IMR-90 (cell line): ENCODE data around the gene RBM15B. TPM values are rescaled to one million over a fixed set of nuclear protein-coding genes. Genes with fewer than 3 reads are reported as not detected.
A peak's percentile ranks its signal among the peaks of the same experiment; 100 is the strongest.

ENCODE experiments used
- ATAC-seq: fragments of 200-7000 bp; cut with Tn5 transposase; 2 replicates; pipeline ENCODE4 v1.9.1; 2020; ENCODE audit warnings: low read depth, mild to moderate bottlenecking, moderate library complexity
- BruUV-seq: library from RNA; stranded (reverse); fragments of 400-500 nt; replicated peaks from 2 replicates; lab custom pipeline; 2021; lab: Mats Ljungman, UMichigan
- CTCF ChIA-PET: fragments of 300-600 bp; formaldehyde crosslinking; extraction: SDS; loops from one replicate; lab custom pipeline; 2021; ENCODE audit warnings: antibody characterized with exemption; lab: Yijun Ruan, JAX
- POLR2A ChIA-PET: fragments of 300-600 bp; sonication (Branson Sonifier 250); formaldehyde crosslinking; loops from one replicate; lab custom pipeline; 2022; ENCODE audit warnings: antibody characterized with exemption; ENCODE audit not compliant: unreplicated experiment; lab: Charles Lee
- DNase-seq: peaks from one replicate; pipeline ENCODE4 v3.0.0; 2013
- H2AFZ ChIP-seq: replicated peaks from 2 replicates; pipeline ENCODE3; 2013; ENCODE audit warnings: low read length, mild to moderate bottlenecking; ENCODE audit not compliant: poor library complexity
- H2AK5ac ChIP-seq: 2 replicates; pipeline ENCODE4 v1.6.1; 2013; ENCODE audit warnings: low read depth, low read length, inconsistent platforms
- H2AK9ac ChIP-seq: replicated peaks from 2 replicates; pipeline ENCODE3; 2013; ENCODE audit warnings: mild to moderate bottlenecking, low read depth, low read length, moderate library complexity; ENCODE audit not compliant: poor library complexity
- H2BK120ac ChIP-seq: 2 replicates; pipeline ENCODE4 v1.6.1; 2013; ENCODE audit warnings: low read depth, low read length, inconsistent platforms
- H2BK15ac ChIP-seq: 3 replicates; pipeline ENCODE4 v1.6.1; 2013; ENCODE audit warnings: low read depth, low read length, inconsistent platforms
- H2BK20ac ChIP-seq: 2 replicates; pipeline ENCODE4 v1.6.1; 2013; ENCODE audit warnings: low read depth, mild to moderate bottlenecking, inconsistent platforms, low read length, moderate library complexity
- H2BK5ac ChIP-seq: 2 replicates; pipeline ENCODE4 v1.6.1; 2013; ENCODE audit warnings: mild to moderate bottlenecking, low read depth, low read length, inconsistent platforms; ENCODE audit not compliant: poor library complexity, severe bottlenecking
- H3K14ac ChIP-seq: replicated peaks from 2 replicates; pipeline ENCODE4 v1.6.1; 2013; ENCODE audit warnings: low read depth, low read length, inconsistent platforms
- H3K18ac ChIP-seq: 2 replicates; pipeline ENCODE4 v1.6.1; 2013; ENCODE audit warnings: low read depth, low read length, control low read depth
- H3K23ac ChIP-seq: 2 replicates; pipeline ENCODE4 v1.6.1; 2013; ENCODE audit warnings: low read depth, low read length, inconsistent platforms
- H3K27ac ChIP-seq: 2 replicates; pipeline ENCODE4 v1.5.1; 2013; ENCODE audit warnings: mild to moderate bottlenecking, control low read depth, low read length; ENCODE audit not compliant: insufficient read depth
- H3K27me3 ChIP-seq: 2 replicates; pipeline ENCODE4 v1.6.1; 2013; ENCODE audit warnings: low read length; ENCODE audit not compliant: control insufficient read depth, insufficient read depth
- H3K36me3 ChIP-seq: 2 replicates; pipeline ENCODE4 v1.6.1; 2013; ENCODE audit warnings: low read length, mixed read lengths; ENCODE audit not compliant: control insufficient read depth, insufficient read depth
- H3K4ac ChIP-seq: 2 replicates; pipeline ENCODE4 v1.6.1; 2013; ENCODE audit warnings: low read depth, low read length, inconsistent platforms
- H3K4me1 ChIP-seq: 2 replicates; pipeline ENCODE4 v1.6.1; 2013; ENCODE audit warnings: low read length, mixed read lengths; ENCODE audit not compliant: control insufficient read depth, insufficient read depth
- H3K4me2 ChIP-seq: 2 replicates; pipeline ENCODE4 v1.6.1; 2013; ENCODE audit warnings: low read depth, mild to moderate bottlenecking, control low read depth, low read length, moderate library complexity
- H3K4me3 ChIP-seq: 2 replicates; pipeline ENCODE4 v1.5.1; 2013; ENCODE audit warnings: low read depth, mild to moderate bottlenecking, control low read depth, low read length, moderate library complexity; ENCODE audit not compliant: insufficient read depth
- H3K56ac ChIP-seq: 2 replicates; pipeline ENCODE4 v1.6.1; 2013; ENCODE audit warnings: low read length, inconsistent platforms; ENCODE audit not compliant: insufficient read depth; ENCODE audit errors: extremely low read depth
- H3K79me1 ChIP-seq, 2 experiments: 2 replicates each; pipeline ENCODE4 v1.6.1; 2013; ENCODE audit warnings: low read length in 2 of 2, inconsistent platforms in 1 of 2, low read depth in 1 of 2
- H3K9ac ChIP-seq: 2 replicates; pipeline ENCODE4 v1.6.1; 2013; ENCODE audit warnings: low read depth, low read length, control low read depth
- H3K9me1 ChIP-seq: 2 replicates; pipeline ENCODE4 v1.6.1; 2013; ENCODE audit warnings: low read length, inconsistent platforms; ENCODE audit not compliant: insufficient read depth
- H3K9me3 ChIP-seq: 2 replicates; pipeline ENCODE4 v1.6.1; 2013; ENCODE audit warnings: low read length; ENCODE audit not compliant: control insufficient read depth, insufficient read depth
- H4K20me1 ChIP-seq: 2 replicates; pipeline ENCODE4 v1.6.1; 2013; ENCODE audit warnings: low read length, inconsistent platforms; ENCODE audit not compliant: insufficient read depth
- H4K5ac ChIP-seq: 2 replicates; pipeline ENCODE4 v1.6.1; 2013; ENCODE audit warnings: mild to moderate bottlenecking, low read depth, low read length, control low read depth
- H4K8ac ChIP-seq, 2 experiments: 2 replicates each; pipeline ENCODE4 v1.6.1; 2013; ENCODE audit warnings: low read depth in 2 of 2, low read length in 2 of 2, control low read depth in 1 of 2, inconsistent platforms in 1 of 2
- H4K91ac ChIP-seq: 2 replicates; pipeline ENCODE4 v1.6.1; 2013; ENCODE audit warnings: low read depth, low read length, inconsistent platforms; ENCODE audit not compliant: insufficient read depth
- CEBPB ChIP-seq: IDR thresholded peaks from 2 replicates; pipeline ENCODE4 v1.6.1; 2012; ENCODE audit warnings: low read depth, low read length, improper control_type of control experiment
- CHD1 ChIP-seq: IDR thresholded peaks from 2 replicates; pipeline ENCODE4 v1.6.1; 2012; ENCODE audit warnings: low read depth, low read length, improper control_type of control experiment
- CTCF ChIP-seq: conservative IDR thresholded peaks from 2 replicates; pipeline ENCODE4 v1.5.1; 2012; ENCODE audit warnings: mild to moderate bottlenecking, low read depth, low read length, improper control_type of control experiment
- ELK1 ChIP-seq: fragments of 150-350 bp; IDR thresholded peaks from 2 replicates; pipeline ENCODE4 v1.6.1; 2016; ENCODE audit warnings: low read depth, mild to moderate bottlenecking, low read length, moderate library complexity, borderline replicate concordance
- FOS ChIP-seq: fragments of 150-350 bp; IDR thresholded peaks from 2 replicates; pipeline ENCODE4 v1.6.1; 2016; ENCODE audit warnings: low read depth, low read length
- MAFK ChIP-seq: IDR thresholded peaks from 2 replicates; pipeline ENCODE4 v1.6.1; 2012; ENCODE audit warnings: low read depth, low read length, improper control_type of control experiment
- MAZ ChIP-seq: IDR thresholded peaks from 2 replicates; pipeline ENCODE4 v1.6.1; 2012; ENCODE audit warnings: low read depth, mild to moderate bottlenecking, low read length, improper control_type of control experiment, moderate library complexity, borderline replicate concordance
- MXI1 ChIP-seq: IDR thresholded peaks from 2 replicates; pipeline ENCODE4 v1.6.1; 2012; ENCODE audit warnings: low read depth, mild to moderate bottlenecking, low read length, moderate library complexity, borderline replicate concordance
- NFE2L2 ChIP-seq: fragments of 150-350 bp; IDR thresholded peaks from 2 replicates; pipeline ENCODE4 v1.6.1; 2016; ENCODE audit warnings: low read depth, mild to moderate bottlenecking, low read length
- POLR2A ChIP-seq: IDR thresholded peaks from 2 replicates; pipeline ENCODE4 v1.6.1; 2012; ENCODE audit warnings: mild to moderate bottlenecking, low read depth, low read length
- RAD21 ChIP-seq: IDR thresholded peaks from 2 replicates; pipeline ENCODE4 v1.6.1; 2012; ENCODE audit warnings: low read length, improper control_type of control experiment
- RCOR1 ChIP-seq: IDR thresholded peaks from 2 replicates; pipeline ENCODE4 v1.6.1; 2012; ENCODE audit warnings: mild to moderate bottlenecking, low read length, improper control_type of control experiment; ENCODE audit not compliant: insufficient replicate concordance
- RFX5 ChIP-seq: IDR thresholded peaks from 2 replicates; pipeline ENCODE4 v1.8.0; 2012; ENCODE audit warnings: low read depth, mild to moderate bottlenecking, low read length, moderate library complexity
- SMC3 ChIP-seq: fragments of 150-350 bp; IDR thresholded peaks from 2 replicates; pipeline ENCODE4 v1.6.1; 2016; ENCODE audit warnings: low read depth, mild to moderate bottlenecking, antibody characterized with exemption, low read length, moderate library complexity
- USF2 ChIP-seq: fragments of 150-350 bp; IDR thresholded peaks from 2 replicates; pipeline ENCODE4 v1.6.1; 2017; ENCODE audit warnings: mild to moderate bottlenecking, antibody characterized with exemption, low read length, low read depth
- WGBS, 2 experiments: methylation state at CpG; one replicate each; pipeline versions ENCODE4 v1.1.5 to v1.1.7; 2013; ENCODE audit warnings: missing lambda C conversion rate in 2 of 2; ENCODE audit not compliant: insufficient read length in 1 of 2; ENCODE audit errors: extremely low coverage in 2 of 2; 5-methylcytosine and 5-hydroxymethylcytosine counted together
- dilution Hi-C: fragments of 300-500 bp; cut with HindIII; formaldehyde crosslinking; loops from one replicate; pipeline ENCODE4 v1.14.3; 2018; ENCODE audit warnings: low sequenced_read_pairs; ENCODE audit not compliant: unreplicated experiment
- in situ Hi-C: fragments of 300-500 bp; cut with MboI; formaldehyde crosslinking; loops from 3 replicates; pipeline ENCODE4 v1.14.3; 2019; ENCODE audit warnings: low sequenced_read_pairs, inconsistent platforms, mixed read lengths
- intact Hi-C: fragments of 100-400 bp; cut with micrococcal nuclease; formaldehyde crosslinking; loops from 2 replicates; pipeline ENCODE4 v1.10.0; 2022
- polyA plus RNA-seq, 3 experiments: library from polyadenylated mRNA; depleted of rRNA; stranded (reverse); fragments of >200 nt; gene quantifications; 2 replicates each; pipeline ENCODE4 v1.2.3, GENCODE V29; 2012; ENCODE audit warnings: low replicate concordance in 1 of 3
- total RNA-seq: library from RNA; depleted of rRNA; stranded (reverse); fragments of >200 nt; gene quantifications from 2 replicates; pipeline ENCODE4 v1.2.3, GENCODE V29; 2012

The RBM15B gene
- total and polyA plus RNA-seq, 2 of the 4 experiments (the other 2 are of a cell fraction) = 16.2 to 17.4 TPM

GRCh38 chr3:51371943-51372557, 19.0 kb upstream of the RBM15B start:
- Histone ChIP-seq H2AFZ (no peak overlapping the region), H4K5ac (no peak overlapping the region), H2BK120ac (no peak overlapping the region), H3K9me3 (no peaks in the 10 kb centered on the region), H3K14ac (no peak overlapping the region), H3K23ac (no peak overlapping the region), H3K4ac (no peak overlapping the region), H3K36me3 (no peaks in the 10 kb centered on the region), H2BK20ac (no peak overlapping the region), H3K27ac (no peak overlapping the region), H3K56ac (no peak overlapping the region), H2BK15ac (no peak overlapping the region), H2AK5ac (no peak overlapping the region), H3K79me1 (no peaks in the 10 kb centered on the region), H4K20me1 (no peaks in the 10 kb centered on the region), H3K27me3 (peaks cover 6% of the 10 kb centered on the region), H4K91ac (no peak overlapping the region), H4K8ac (no peak overlapping the region), H3K9me1 (no peaks in the 10 kb centered on the region), H2AK9ac (no peak overlapping the region), H3K18ac (no peak overlapping the region), H3K4me1 (no peaks in the 10 kb centered on the region), H3K9ac (no peak overlapping the region), H2BK5ac (no peak overlapping the region), H3K4me3 (no peak overlapping the region), H3K4me2 (no peak overlapping the region)
- dilution Hi-C loops (loop anchor here (25.0 kb wide), 1 partner anchor 260 kb away; no protein-coding TSS in a partner anchor), in situ Hi-C loops (loop anchor here (5.0 to 10.0 kb wide), 4 partner anchors 275 to 800 kb away; partner anchors contain the start of gene MAPKAPK3), intact Hi-C loops (loop anchor here (1.0 to 2.0 kb wide), 5 partner anchors 61 to 756 kb away; no protein-coding TSS in a partner anchor)
- BruUV-seq = no TSS peak
- WGBS, 2 experiments = no CpG with 5 or more reads among the region's 4 CpGs
- ChIA-PET CTCF (interaction anchor here (0.6 to 2.5 kb wide), 13 partner anchors 13 to 756 kb away, joined by 3 to 15 read pairs (median 4); partner anchors contain the start of gene MANF), POLR2A (no interaction called here)
- DNase-seq (peak; percentile 76), ATAC-seq (peak; percentile 89)
- TF ChIP-seq ELK1 (no peak), SMC3 (peak; percentile 97), NFE2L2 (no peak), USF2 (no peak), RFX5 (no peak), CHD1 (no peak), RAD21 (peak; percentile 93), FOS (no peak), MAZ (no peak), CEBPB (no peak), CTCF (peak; percentile 87), RCOR1 (no peak), MXI1 (no peak), MAFK (no peak), POLR2A (no peak)
